B cell (primary cell): ENCODE measurements around the gene COQ9. TPM values are rescaled to one million over a fixed set of nuclear protein-coding genes. Genes with fewer than 3 reads are reported as not detected.

Source experiments
- ATAC-seq: fragments of 200-7000 bp; cut with Tn5 transposase; one replicate; pipeline ENCODE4 v1.10.0; 2021; ENCODE audit warnings: low read depth, mild to moderate bottlenecking, moderate number of reproducible peaks, moderate library complexity
- CTCF ChIA-PET: fragments of 350-600 bp; sonication (Branson Sonifier 250); formaldehyde crosslinking; loops from one replicate; lab custom pipeline; 2021; ENCODE audit warnings: antibody characterized with exemption, inconsistent platforms; lab: Charles Lee
- POLR2A ChIA-PET: fragments of 350-600 bp; sonication (Branson Sonifier 250); formaldehyde crosslinking; loops from one replicate; lab custom pipeline; 2021; ENCODE audit warnings: antibody characterized with exemption; lab: Charles Lee
- DNase-seq: peaks from one replicate; pipeline ENCODE4 v3.0.0; 2013
- H2AFZ ChIP-seq: 2 replicates; pipeline ENCODE4 v1.6.1; 2012; ENCODE audit warnings: mild to moderate bottlenecking, low read depth, low read length; ENCODE audit not compliant: insufficient read depth, poor library complexity, severe bottlenecking
- H3K27ac ChIP-seq, 2 donors: 1 replicate in 1 of 2; 2 replicates in 1 of 2; pipeline ENCODE4 v1.5.1; 2012 to 2013; ENCODE audit warnings: low read length in 2 of 2, mild to moderate bottlenecking in 2 of 2, moderate library complexity in 1 of 2
- H3K27me3 ChIP-seq, 4 experiments: fragments of 200-600 bp in 1 of 4; sonication (generic) in 1 of 4; replicated peaks in 1 of 4; 1 replicate in 2 of 4; 2 replicates in 2 of 4; pipeline versions ENCODE4 v1.6.1 to v1.7.0; 2013 to 2016; ENCODE audit warnings: low read length in 3 of 4, mild to moderate bottlenecking in 2 of 4, mixed read lengths in 1 of 4, moderate library complexity in 1 of 4; ENCODE audit not compliant: insufficient read depth in 4 of 4, control insufficient read depth in 3 of 4; ENCODE audit errors: control extremely low read depth in 1 of 4
- H3K36me3 ChIP-seq, 2 experiments: replicated peaks in 1 of 2; 1 replicate in 1 of 2; 2 replicates in 1 of 2; pipeline versions ENCODE4 v1.6.1 to v1.7.1; 2013; ENCODE audit warnings: low read length in 1 of 2; ENCODE audit not compliant: insufficient read depth in 2 of 2, control insufficient read depth in 1 of 2; ENCODE audit errors: control extremely low read depth in 1 of 2, extremely low read depth in 1 of 2
- H3K4me1 ChIP-seq, 2 donors: fragments of 200-600 bp in 1 of 2; sonication (generic) in 1 of 2; 1 replicate in 1 of 2; 2 replicates in 1 of 2; pipeline versions ENCODE4 v1.5.1 to v1.6.1; 2013 to 2017; ENCODE audit warnings: low read length in 2 of 2; ENCODE audit not compliant: control insufficient read depth in 2 of 2, insufficient read depth in 2 of 2
- H3K4me2 ChIP-seq: replicated peaks from 2 replicates; pipeline ENCODE3; 2012; ENCODE audit warnings: mild to moderate bottlenecking, low read depth, low read length; ENCODE audit not compliant: poor library complexity, severe bottlenecking
- H3K4me3 ChIP-seq, 5 experiments: fragments of 200-600 bp in 1 of 5; sonication (generic) in 1 of 5; 1 replicate in 3 of 5; 2 replicates in 2 of 5; pipeline versions ENCODE4 v1.5.1 to v1.7.0; 2011 to 2016; ENCODE audit warnings: low read length in 4 of 5, mild to moderate bottlenecking in 4 of 5, low read depth in 2 of 5, control low read depth in 1 of 5, moderate library complexity in 1 of 5; ENCODE audit not compliant: insufficient read depth in 1 of 5; ENCODE audit errors: control extremely low read depth in 1 of 5, extremely low read depth in 1 of 5
- H3K79me2 ChIP-seq: fragments of 200-600 bp; sonication (generic); one replicate; pipeline ENCODE4 v1.6.0; 2016; ENCODE audit warnings: low read length; ENCODE audit not compliant: control insufficient read depth, insufficient read depth
- H3K9ac ChIP-seq: fragments of 200-600 bp; sonication (generic); 2 replicates; pipeline ENCODE4 v1.6.1; 2017; ENCODE audit warnings: mild to moderate bottlenecking, low read length, moderate library complexity
- H3K9me3 ChIP-seq, 3 donors: one replicate each; pipeline versions ENCODE4 v1.6.1 to v1.7.1; 2013; ENCODE audit warnings: low read length in 2 of 3; ENCODE audit not compliant: control insufficient read depth in 2 of 3, insufficient read depth in 1 of 3; ENCODE audit errors: control extremely low read depth in 1 of 3
- H4K20me1 ChIP-seq: 2 replicates; pipeline ENCODE4 v1.6.0; 2012; ENCODE audit warnings: mild to moderate bottlenecking, low read length; ENCODE audit not compliant: insufficient read depth, control insufficient read depth, poor library complexity, severe bottlenecking
- H3K27ac Mint-ChIP-seq: one replicate; pipeline ENCODE4 v1.8.0; 2021; ENCODE audit warnings: mixed read lengths
- H3K27me3 Mint-ChIP-seq: one replicate; pipeline ENCODE4 v1.8.0; 2021; ENCODE audit warnings: mixed read lengths
- H3K4me1 Mint-ChIP-seq: one replicate; pipeline ENCODE4 v1.8.0; 2021; ENCODE audit warnings: mixed read lengths
- H3K4me3 Mint-ChIP-seq: one replicate; pipeline ENCODE4 v1.8.0; 2021; ENCODE audit warnings: mixed read lengths
- H3K9me3 Mint-ChIP-seq: one replicate; pipeline ENCODE4 v1.8.0; 2022; ENCODE audit warnings: mixed read lengths; ENCODE audit not compliant: insufficient read depth
- EZH2 ChIP-seq: IDR thresholded peaks from 2 replicates; pipeline ENCODE4 v1.6.1; 2012; ENCODE audit warnings: borderline replicate concordance, low read depth, mild to moderate bottlenecking, moderate library complexity, low read length; ENCODE audit not compliant: insufficient read depth, poor library complexity, severe bottlenecking
- WGBS: methylation state at CpG from one replicate; pipeline ENCODE4 v1.1.5; 2013; ENCODE audit warnings: missing lambda C conversion rate; ENCODE audit not compliant: insufficient coverage; 5-methylcytosine and 5-hydroxymethylcytosine counted together
- intact Hi-C: fragments of 100-400 bp; cut with micrococcal nuclease; formaldehyde crosslinking; loops from one replicate; pipeline ENCODE4 v1.10.0; 2022
- polyA plus RNA-seq: library from polyadenylated mRNA; depleted of rRNA; stranded (reverse); fragments of >200 nt; gene quantifications from 2 replicates; pipeline ENCODE4 v1.2.3, GENCODE V29; 2012
- total RNA-seq, 2 donors: library from RNA; stranded (reverse); fragments of 120-200 nt in 1 of 2; gene quantifications; 1 replicate in 1 of 2; 2 replicates in 1 of 2; pipeline versions ENCODE4 v1.2.3 to v1.2.4, GENCODE V29; 2013 to 2022
- TF ChIP-seq, protein P1 (sequence below): fragments of 200-600 bp; IDR thresholded peaks from one replicate; pipeline ENCODE4 v1.8.0; 2022; ENCODE audit warnings: antibody characterized with exemption, mild to moderate bottlenecking

COQ9 gene
- total and polyA plus RNA-seq, 2 donors (not counting 1 experiment from before 2014, with no cell fraction given): 41.5 to 53.0 TPM

DNA sequence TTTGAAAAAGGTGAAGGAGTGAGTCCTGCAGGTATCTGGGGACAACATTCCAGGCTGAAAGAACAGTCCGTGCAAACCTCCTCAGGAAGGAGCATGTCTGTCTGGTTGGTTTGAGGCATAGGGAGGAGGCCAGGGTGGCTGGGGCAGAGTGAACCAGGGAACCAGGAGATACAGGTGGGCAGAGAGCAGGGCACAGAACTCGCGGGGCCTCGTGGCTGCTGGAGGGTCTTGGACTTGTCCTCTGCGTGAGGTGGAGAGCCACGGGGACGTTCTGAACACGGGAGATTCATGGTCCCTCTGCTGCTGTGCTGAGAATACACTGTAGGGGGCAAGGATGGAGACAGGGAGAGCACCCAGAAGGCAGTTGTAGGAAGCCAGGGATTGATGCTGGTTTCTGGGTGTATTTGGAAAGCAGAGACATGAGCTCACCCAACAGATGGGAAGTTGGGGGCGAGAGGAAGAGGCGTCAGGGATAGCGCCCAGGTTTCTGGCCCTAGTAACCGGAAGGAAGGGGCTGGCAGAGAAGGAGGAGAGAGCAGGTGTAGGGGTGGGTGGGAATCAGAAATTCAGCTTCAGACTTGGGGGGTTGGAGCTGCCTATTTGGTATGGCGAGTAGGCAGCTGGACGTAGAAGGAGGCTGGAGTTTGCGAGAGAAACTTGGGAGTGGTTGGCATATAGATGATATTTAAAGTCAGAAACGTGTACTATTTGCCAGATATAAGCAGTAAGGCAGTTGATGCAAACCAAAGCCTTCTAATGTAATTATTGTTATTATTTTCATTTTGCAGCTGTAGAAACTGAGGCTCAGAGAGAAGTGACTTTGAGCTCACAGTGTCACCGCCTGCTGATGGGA, 43.1 kb upstream of the COQ9 start, which contains the start of gene CCL17:
Gene CCL17 (plus strand): TSS at position 803 of the 853 bp plus-strand sequence. CDS start 9,166 bp downstream, outside the sequence.
- CTCF ChIA-PET: interaction anchor here (1.1 to 3.4 kb wide), 2 partner anchors 12 to 15 kb away, joined by 5 to 11 read pairs; no protein-coding TSS in a partner anchor
- Histone ChIP-seq H2AFZ (no peak within 1 kb of the TSS), H3K9me3 (no peaks in the 10 kb centered on the region), H3K4me2 (no peak within 1 kb of the TSS), H3K36me3 (no peaks in the 10 kb centered on the region), H3K27ac (no peak within 1 kb of the TSS), H4K20me1 (no peaks in the 10 kb centered on the region), H3K4me1 (peaks cover 23 to 24% of the 10 kb centered on the region in 2 donors), H3K4me3 (no peak within 1 kb of the TSS), H3K9ac (no peak within 1 kb of the TSS), H3K79me2 (no peaks in the 10 kb centered on the region), H3K27me3 (no peaks in the 10 kb centered on the region)
- Mint-ChIP-seq H3K4me3 (no peak within 1 kb of the TSS), H3K27me3 (no peaks in the 10 kb centered on the region), H3K4me1 (peaks cover 31% of the 10 kb centered on the region), H3K9me3 (no peaks in the 10 kb centered on the region), H3K27ac (no peak within 1 kb of the TSS)
- WGBS: 90% methylated on average over 16 of the region's 17 CpGs
- DNase-seq: no peak
- no peak for ATAC-seq
- POLR2A ChIA-PET: no interaction called here
- intact Hi-C loops: no loop called here
- TF ChIP-seq, protein P1, sequence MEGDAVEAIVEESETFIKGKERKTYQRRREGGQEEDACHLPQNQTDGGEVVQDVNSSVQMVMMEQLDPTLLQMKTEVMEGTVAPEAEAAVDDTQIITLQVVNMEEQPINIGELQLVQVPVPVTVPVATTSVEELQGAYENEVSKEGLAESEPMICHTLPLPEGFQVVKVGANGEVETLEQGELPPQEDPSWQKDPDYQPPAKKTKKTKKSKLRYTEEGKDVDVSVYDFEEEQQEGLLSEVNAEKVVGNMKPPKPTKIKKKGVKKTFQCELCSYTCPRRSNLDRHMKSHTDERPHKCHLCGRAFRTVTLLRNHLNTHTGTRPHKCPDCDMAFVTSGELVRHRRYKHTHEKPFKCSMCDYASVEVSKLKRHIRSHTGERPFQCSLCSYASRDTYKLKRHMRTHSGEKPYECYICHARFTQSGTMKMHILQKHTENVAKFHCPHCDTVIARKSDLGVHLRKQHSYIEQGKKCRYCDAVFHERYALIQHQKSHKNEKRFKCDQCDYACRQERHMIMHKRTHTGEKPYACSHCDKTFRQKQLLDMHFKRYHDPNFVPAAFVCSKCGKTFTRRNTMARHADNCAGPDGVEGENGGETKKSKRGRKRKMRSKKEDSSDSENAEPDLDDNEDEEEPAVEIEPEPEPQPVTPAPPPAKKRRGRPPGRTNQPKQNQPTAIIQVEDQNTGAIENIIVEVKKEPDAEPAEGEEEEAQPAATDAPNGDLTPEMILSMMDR: no peak
- TF ChIP-seq EZH2: no peak

DNA sequence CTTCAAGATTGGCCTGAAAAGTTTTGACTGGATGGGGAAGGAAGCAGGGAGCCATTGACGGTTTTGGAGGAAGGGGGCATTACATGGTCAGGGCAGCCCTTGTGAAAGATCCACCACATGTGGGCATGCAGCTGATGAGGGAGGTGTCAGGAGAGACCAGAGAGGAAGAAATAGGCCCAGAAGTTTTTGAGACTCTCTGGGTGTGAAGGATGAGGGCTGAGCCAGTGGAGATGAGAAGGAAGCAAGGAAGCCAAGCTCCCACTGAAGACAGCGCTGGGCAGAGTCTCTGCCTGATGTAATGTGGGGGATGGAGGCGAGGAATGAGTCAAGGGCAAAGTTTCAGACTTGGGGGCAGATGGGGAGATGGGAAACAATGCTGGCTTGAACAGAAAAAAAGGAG, 42.2 kb upstream of the COQ9 start:
- no peak for DNase-seq
- Mint-ChIP-seq H3K4me3 (no peak overlapping the region), H3K27ac (no peak overlapping the region), H3K4me1 (peaks cover 29% of the 10 kb centered on the region), H3K27me3 (no peaks in the 10 kb centered on the region), H3K9me3 (no peaks in the 10 kb centered on the region)
- intact Hi-C loops: no loop called here
- Histone ChIP-seq H3K9ac (no peak overlapping the region), H3K79me2 (no peaks in the 10 kb centered on the region), H3K4me3 (no peak overlapping the region), H3K27ac (no peak overlapping the region), H3K4me1 (peaks cover 14 to 18% of the 10 kb centered on the region in 2 donors), H2AFZ (no peak overlapping the region), H4K20me1 (no peaks in the 10 kb centered on the region), H3K27me3 (no peaks in the 10 kb centered on the region), H3K36me3 (no peaks in the 10 kb centered on the region), H3K4me2 (no peak overlapping the region), H3K9me3 (peaks cover 0 to 6% (median 0%) of the 10 kb centered on the region in 3 donors)
- ChIA-PET CTCF (interaction anchor here (1.1 to 3.4 kb wide), 3 partner anchors 12 to 14 kb away, joined by 5 to 11 read pairs (median 8); no protein-coding TSS in a partner anchor), POLR2A (no interaction called here)
- 90% methylated on average over 3 of the region's 3 CpGs for WGBS
- no peak for ATAC-seq
- TF ChIP-seq EZH2: no peak
- TF ChIP-seq, protein P1: no peak
